ENCODE results near the gene CGB8.

DNA sequence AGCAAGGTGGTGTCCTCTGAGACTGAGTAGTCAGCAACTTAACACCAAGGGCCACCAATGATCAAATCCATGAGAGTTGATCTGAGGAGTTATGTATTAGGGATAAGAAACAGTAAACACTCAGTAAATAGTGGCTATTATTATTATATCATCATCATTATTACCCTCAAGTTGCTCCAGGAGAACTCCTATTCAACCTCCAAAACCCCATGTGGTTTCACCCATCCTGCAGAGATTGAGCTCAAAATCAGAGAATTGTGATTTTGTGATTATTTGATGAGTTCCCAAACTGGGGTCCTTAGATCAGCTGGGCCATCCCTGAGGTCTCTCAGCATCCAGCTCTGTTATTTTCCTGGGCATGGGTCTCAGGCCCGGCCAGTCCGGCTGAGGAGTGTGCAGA is 12.1 kb upstream of the CGB8 start:
- TF ChIP-seq, protein P1, sequence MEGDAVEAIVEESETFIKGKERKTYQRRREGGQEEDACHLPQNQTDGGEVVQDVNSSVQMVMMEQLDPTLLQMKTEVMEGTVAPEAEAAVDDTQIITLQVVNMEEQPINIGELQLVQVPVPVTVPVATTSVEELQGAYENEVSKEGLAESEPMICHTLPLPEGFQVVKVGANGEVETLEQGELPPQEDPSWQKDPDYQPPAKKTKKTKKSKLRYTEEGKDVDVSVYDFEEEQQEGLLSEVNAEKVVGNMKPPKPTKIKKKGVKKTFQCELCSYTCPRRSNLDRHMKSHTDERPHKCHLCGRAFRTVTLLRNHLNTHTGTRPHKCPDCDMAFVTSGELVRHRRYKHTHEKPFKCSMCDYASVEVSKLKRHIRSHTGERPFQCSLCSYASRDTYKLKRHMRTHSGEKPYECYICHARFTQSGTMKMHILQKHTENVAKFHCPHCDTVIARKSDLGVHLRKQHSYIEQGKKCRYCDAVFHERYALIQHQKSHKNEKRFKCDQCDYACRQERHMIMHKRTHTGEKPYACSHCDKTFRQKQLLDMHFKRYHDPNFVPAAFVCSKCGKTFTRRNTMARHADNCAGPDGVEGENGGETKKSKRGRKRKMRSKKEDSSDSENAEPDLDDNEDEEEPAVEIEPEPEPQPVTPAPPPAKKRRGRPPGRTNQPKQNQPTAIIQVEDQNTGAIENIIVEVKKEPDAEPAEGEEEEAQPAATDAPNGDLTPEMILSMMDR (IDR thresholded peaks at IDR 0.05; ENCODE audit: low read depth, low read length): no peak
- TF ChIP-seq EZH2phosphoT487 (IDR thresholded peaks at IDR 0.05; ENCODE audit: low read depth): no peak

All from OCI-LY3 (cell line).